HG03039 (cell line): ENCODE data around the gene EML4.
"Not testable (repeated sequence)": the region's sequence is repeated elsewhere in the genome, so short reads cannot be mapped to it uniquely, and the experiment has no call there.

Experiments used
- ATAC-seq: cut with Tn5 transposase; IDR thresholded peaks from one replicate; pipeline ENCODE4 v1.9.1; 2021; ENCODE audit warnings: mild to moderate bottlenecking, moderate library complexity; ENCODE audit not compliant: unreplicated experiment

Gene EML4

GRCh38 chr2:42347518-42347917 lies 178.4 kb downstream of the EML4 start:
- not testable (repeated sequence) for ATAC-seq

- no peak for ATAC-seq
Observed at GRCh38 chr2:42348113-42348805, 179.1 kb downstream of the EML4 start.

- no peak for ATAC-seq
Observed at GRCh38 chr2:42350434-42351063, 181.4 kb downstream of the EML4 start.

GRCh38 chr2:42351864-42352263 lies 182.7 kb downstream of the EML4 start:
- ATAC-seq, result no peak

GRCh38 chr2:42353792-42354429 lies 184.8 kb downstream of the EML4 start:
- no peak for ATAC-seq

GRCh38 chr2:42359304-42359964 lies 190.3 kb downstream of the EML4 start:
- no peak for ATAC-seq

- no peak for ATAC-seq
Observed at GRCh38 chr2:42359965-42360483, 190.9 kb downstream of the EML4 start.

- ATAC-seq, result no peak
Observed at GRCh38 chr2:42360493-42360889, 191.3 kb downstream of the EML4 start.

GRCh38 chr2:42360890-42361727 lies 192.0 kb downstream of the EML4 start, which contains the start of gene COX7A2L:
COX7A2L (minus strand) TSS chr2:42361217; CDS start chr2:42361161, 56 bp downstream.
- ATAC-seq, result peak; percentile 92

- no peak for ATAC-seq
Observed at GRCh38 chr2:42361728-42362283, 192.7 kb downstream of the EML4 start.

- ATAC-seq, result no peak
Observed at GRCh38 chr2:42363413-42363812, 194.3 kb downstream of the EML4 start.

- ATAC-seq, result no peak
Observed at GRCh38 chr2:42364658-42365057, 195.5 kb downstream of the EML4 start.

GRCh38 chr2:42366411-42366810 lies 197.3 kb downstream of the EML4 start:
- ATAC-seq, result no peak

- no peak for ATAC-seq
Observed at GRCh38 chr2:42367835-42368234, 198.7 kb downstream of the EML4 start.

GRCh38 chr2:42368817-42369531 lies 199.8 kb downstream of the EML4 start:
- ATAC-seq, result no peak

GRCh38 chr2:42369532-42370229 lies 200.5 kb downstream of the EML4 start:
- no peak for ATAC-seq

GRCh38 chr2:42371611-42372473 lies 202.7 kb downstream of the EML4 start:
- ATAC-seq, result no peak
